GM12878 (cell line): Measurements from ENCODE around the gene PPP1R13B. TPM values are rescaled to one million over a fixed set of nuclear protein-coding genes. Genes with fewer than 3 reads are reported as not detected.

ENCODE experiments used
- ATAC-seq: fragments of 200-7000 bp; cut with Tn5 transposase; 3 replicates; pipeline ENCODE4 v1.9.1; 2020; ENCODE audit warnings: mild to moderate bottlenecking, moderate library complexity
- BruUV-seq: library from RNA; stranded (reverse); fragments of 400-500 nt; replicated peaks from 2 replicates; lab custom pipeline; 2021; lab: Mats Ljungman, UMichigan
- CTCF ChIA-PET: fragments of 300-600 bp; sonication (Branson Sonifier 250); formaldehyde crosslinking; extraction: SDS; loops from one replicate; lab custom pipeline; 2021; ENCODE audit warnings: inconsistent platforms; lab: Yijun Ruan, JAX
- POLR2A ChIA-PET: fragments of 350-600 bp; formaldehyde crosslinking; extraction: SDS; loops from one replicate; lab custom pipeline; 2021; ENCODE audit warnings: inconsistent platforms; lab: Charles Lee
- RAD21 ChIA-PET: fragments of 300-600 bp; sonication (Branson Sonifier 250); formaldehyde crosslinking; loops from one replicate; lab custom pipeline; 2023; ENCODE audit warnings: antibody characterized with exemption; ENCODE audit not compliant: unreplicated experiment; lab: Charles Lee
- SMC1A ChIA-PET: fragments of 300-600 bp; sonication (Branson Sonifier 250); formaldehyde crosslinking; loops from one replicate; lab custom pipeline; 2023; ENCODE audit not compliant: unreplicated experiment, uncharacterized antibody; lab: Charles Lee
- DNase-seq: peaks from one replicate; pipeline ENCODE4 v3.0.0-alpha.2; 2011; ENCODE audit warnings: low read depth, low spot score
- FAIRE-seq: peaks from 3 replicates; lab custom pipeline; 2011; peaks lifted over from hg19 to GRCh38; lab: Jason Lieb, UNC
- H2AFZ ChIP-seq: 2 replicates; pipeline ENCODE4 v1.6.0; 2011; ENCODE audit warnings: low read depth, low read length, control low read depth; ENCODE audit not compliant: control insufficient read depth
- H3K27ac ChIP-seq: 2 replicates; pipeline ENCODE4 v1.5.1; 2011; ENCODE audit warnings: control low read depth; ENCODE audit not compliant: control insufficient read depth, insufficient read depth
- H3K27me3 ChIP-seq, 2 experiments: replicated peaks in 1 of 2; 2 replicates each; pipeline versions ENCODE4 v1.6.0 to v1.6.1; 2011; ENCODE audit warnings: low read length in 1 of 2; ENCODE audit not compliant: control insufficient read depth in 2 of 2, insufficient read depth in 2 of 2
- H3K36me3 ChIP-seq, 2 experiments: 2 replicates each; pipeline ENCODE4 v1.5.1; 2011; ENCODE audit warnings: low read length in 1 of 2; ENCODE audit not compliant: control insufficient read depth in 2 of 2, insufficient read depth in 2 of 2
- H3K4me1 ChIP-seq: 2 replicates; pipeline ENCODE4 v1.6.1; 2011; ENCODE audit warnings: mild to moderate bottlenecking, low read length, moderate library complexity, mixed read lengths; ENCODE audit not compliant: control insufficient read depth, insufficient read depth
- H3K4me2 ChIP-seq: 2 replicates; pipeline ENCODE4 v1.6.0; 2011; ENCODE audit warnings: control low read depth; ENCODE audit not compliant: control insufficient read depth, insufficient read depth
- H3K4me3 ChIP-seq: fragments of 200-600 bp; sonication (generic); 2 replicates; pipeline ENCODE4 v1.5.1; 2016
- H3K79me2 ChIP-seq: 2 replicates; pipeline ENCODE4 v1.6.0; 2011; ENCODE audit warnings: low read length; ENCODE audit not compliant: control insufficient read depth, insufficient read depth
- H3K9ac ChIP-seq: 2 replicates; pipeline ENCODE4 v1.8.0; 2011; ENCODE audit warnings: low read length, control low read depth, mixed read lengths; ENCODE audit not compliant: control insufficient read depth, insufficient read depth
- H3K9me3 ChIP-seq: replicated peaks from 3 replicates; pipeline ENCODE4 v1.5.1; 2011; ENCODE audit warnings: mild to moderate bottlenecking, low read length; ENCODE audit not compliant: control insufficient read depth, insufficient read depth
- H4K20me1 ChIP-seq: 2 replicates; pipeline ENCODE4 v1.6.0; 2011; ENCODE audit not compliant: control insufficient read depth, insufficient read depth
- BMI1 ChIP-seq: fragments of 450-650 bp; IDR thresholded peaks from 2 replicates; pipeline ENCODE4 v1.6.1; 2016; ENCODE audit warnings: mild to moderate bottlenecking, moderate library complexity, borderline replicate concordance
- FOXM1 ChIP-seq: IDR thresholded peaks from 2 replicates; pipeline ENCODE4 v1.6.1; 2012; ENCODE audit warnings: low read depth, mild to moderate bottlenecking, inconsistent platforms, low read length, moderate library complexity
- MYB ChIP-seq: fragments of 150-350 bp; IDR thresholded peaks from 2 replicates; pipeline ENCODE4 v1.6.1; 2014; ENCODE audit warnings: mild to moderate bottlenecking, low read depth, low read length, borderline replicate concordance
- ZZZ3 ChIP-seq: IDR thresholded peaks from 2 replicates; pipeline ENCODE4 v1.6.1; 2011; ENCODE audit warnings: low read depth; ENCODE audit not compliant: control insufficient read depth, insufficient read length
- WGBS: methylation state at CpG from one replicate; pipeline ENCODE4 v1.1.6; 2016; ENCODE audit warnings: low lambda C conversion rate; ENCODE audit not compliant: insufficient replicate concordance, insufficient coverage; ENCODE audit errors: missing lambda C conversion rate; 5-methylcytosine and 5-hydroxymethylcytosine counted together
- in situ Hi-C: fragments of 300-500 bp; cut with MboI; formaldehyde crosslinking; loops from 9 replicates; pipeline ENCODE4 v1.14.3; 2018; ENCODE audit warnings: mixed read lengths
- intact Hi-C: fragments of 100-400 bp; cut with micrococcal nuclease; formaldehyde crosslinking; loops from one replicate; pipeline ENCODE4 v1.14.2; 2022; ENCODE audit not compliant: unreplicated experiment
- polyA plus RNA-seq, 11 experiments: library from polyadenylated mRNA; depleted of rRNA in 4 of 11; unstranded in 6 of 11; stranded (reverse) in 5 of 11; fragments of >200 nt; fragmentation: Nextera tagmentation in 4 of 11; fragmentation: Illumina TruSeq in 1 of 11; extraction: Ambion mirVana in 4 of 11; extraction: Trizol in 1 of 11; gene quantifications; 1 replicate in 1 of 11; 2 replicates in 10 of 11; pipeline versions ENCODE4 v1.2.1 to v1.2.3, GENCODE V29; 2011 to 2016; ENCODE audit warnings: inconsistent platforms in 2 of 11, missing spikeins in 2 of 11, low read depth in 1 of 11
- total RNA-seq, 4 experiments: library from RNA; depleted of rRNA in 3 of 4; stranded (reverse); fragments of >200 nt in 3 of 4; fragmentation: Illumina TruSeq in 1 of 4; extraction: Trizol in 1 of 4; gene quantifications; 2 replicates each; pipeline versions ENCODE4 v1.2.1 to v1.2.3, GENCODE V29; 2013 to 2021
- TF ChIP-seq, protein P1 (sequence below): fragments of 450-650 bp; IDR thresholded peaks from 2 replicates; pipeline ENCODE4 v1.6.1; 2016; ENCODE audit warnings: mild to moderate bottlenecking
- TF ChIP-seq, protein P2 (sequence below): fragments of 450-650 bp; IDR thresholded peaks from 2 replicates; pipeline ENCODE4 v1.6.1; 2017; ENCODE audit warnings: mild to moderate bottlenecking
- TF ChIP-seq, protein P3 (sequence below): IDR thresholded peaks from 2 replicates; pipeline ENCODE4 v1.6.1; 2011; ENCODE audit warnings: borderline replicate concordance, low read depth, mild to moderate bottlenecking, moderate library complexity, low read length; ENCODE audit not compliant: insufficient read depth, poor library complexity, severe bottlenecking

PPP1R13B gene
- total and polyA plus RNA-seq, 10 of the 15 experiments (the other 5 are each of a cell fraction or from before 2014, with no cell fraction given) = 0.16 to 8.1 (median 3.2) TPM

DNA sequence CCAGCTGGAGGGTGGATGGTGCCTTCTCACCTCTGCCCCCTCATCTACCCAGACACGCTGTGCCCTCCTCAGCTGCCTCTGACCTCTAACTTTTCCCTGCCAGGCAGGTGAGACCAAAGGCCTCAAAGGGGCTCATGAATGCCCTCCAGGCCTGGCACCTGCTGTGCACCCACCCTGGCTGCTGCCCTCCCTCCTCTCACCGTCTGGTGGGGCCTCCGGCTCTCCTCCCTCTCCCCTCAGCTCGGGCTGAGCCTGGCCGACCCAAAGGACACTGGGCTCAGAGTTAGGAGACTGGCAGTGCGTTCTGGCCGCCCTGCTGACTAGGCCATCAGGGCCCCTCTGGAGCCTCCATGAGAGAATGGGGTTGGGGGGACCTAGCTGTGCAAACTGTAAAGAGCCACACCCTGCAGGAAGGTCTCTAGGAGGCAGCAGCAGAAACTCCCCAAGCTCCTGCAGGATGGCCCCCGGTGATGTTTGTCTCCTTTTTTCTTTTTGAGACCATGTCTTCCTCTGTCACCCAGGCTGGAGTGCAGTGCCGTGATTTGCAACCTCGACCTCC is 40.3 kb upstream of the PPP1R13B start:
- RAD21 ChIA-PET = no interaction called here
- SMC1A ChIA-PET = no interaction called here
- no peak for DNase-seq
- no peak overlapping the region for H3K9ac ChIP-seq
- TF ChIP-seq ZZZ3 (no peak), FOXM1 (no peak), BMI1 (no peak), MYB (no peak)
- TF ChIP-seq, protein P1, sequence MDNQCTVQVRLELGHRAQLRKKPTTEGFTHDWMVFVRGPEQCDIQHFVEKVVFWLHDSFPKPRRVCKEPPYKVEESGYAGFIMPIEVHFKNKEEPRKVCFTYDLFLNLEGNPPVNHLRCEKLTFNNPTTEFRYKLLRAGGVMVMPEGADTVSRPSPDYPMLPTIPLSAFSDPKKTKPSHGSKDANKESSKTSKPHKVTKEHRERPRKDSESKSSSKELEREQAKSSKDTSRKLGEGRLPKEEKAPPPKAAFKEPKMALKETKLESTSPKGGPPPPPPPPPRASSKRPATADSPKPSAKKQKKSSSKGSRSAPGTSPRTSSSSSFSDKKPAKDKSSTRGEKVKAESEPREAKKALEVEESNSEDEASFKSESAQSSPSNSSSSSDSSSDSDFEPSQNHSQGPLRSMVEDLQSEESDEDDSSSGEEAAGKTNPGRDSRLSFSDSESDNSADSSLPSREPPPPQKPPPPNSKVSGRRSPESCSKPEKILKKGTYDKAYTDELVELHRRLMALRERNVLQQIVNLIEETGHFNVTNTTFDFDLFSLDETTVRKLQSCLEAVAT = no peak
- TF ChIP-seq, protein P2, sequence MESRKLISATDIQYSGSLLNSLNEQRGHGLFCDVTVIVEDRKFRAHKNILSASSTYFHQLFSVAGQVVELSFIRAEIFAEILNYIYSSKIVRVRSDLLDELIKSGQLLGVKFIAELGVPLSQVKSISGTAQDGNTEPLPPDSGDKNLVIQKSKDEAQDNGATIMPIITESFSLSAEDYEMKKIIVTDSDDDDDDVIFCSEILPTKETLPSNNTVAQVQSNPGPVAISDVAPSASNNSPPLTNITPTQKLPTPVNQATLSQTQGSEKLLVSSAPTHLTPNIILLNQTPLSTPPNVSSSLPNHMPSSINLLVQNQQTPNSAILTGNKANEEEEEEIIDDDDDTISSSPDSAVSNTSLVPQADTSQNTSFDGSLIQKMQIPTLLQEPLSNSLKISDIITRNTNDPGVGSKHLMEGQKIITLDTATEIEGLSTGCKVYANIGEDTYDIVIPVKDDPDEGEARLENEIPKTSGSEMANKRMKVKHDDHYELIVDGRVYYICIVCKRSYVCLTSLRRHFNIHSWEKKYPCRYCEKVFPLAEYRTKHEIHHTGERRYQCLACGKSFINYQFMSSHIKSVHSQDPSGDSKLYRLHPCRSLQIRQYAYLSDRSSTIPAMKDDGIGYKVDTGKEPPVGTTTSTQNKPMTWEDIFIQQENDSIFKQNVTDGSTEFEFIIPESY = no peak
- TF ChIP-seq, protein P3, sequence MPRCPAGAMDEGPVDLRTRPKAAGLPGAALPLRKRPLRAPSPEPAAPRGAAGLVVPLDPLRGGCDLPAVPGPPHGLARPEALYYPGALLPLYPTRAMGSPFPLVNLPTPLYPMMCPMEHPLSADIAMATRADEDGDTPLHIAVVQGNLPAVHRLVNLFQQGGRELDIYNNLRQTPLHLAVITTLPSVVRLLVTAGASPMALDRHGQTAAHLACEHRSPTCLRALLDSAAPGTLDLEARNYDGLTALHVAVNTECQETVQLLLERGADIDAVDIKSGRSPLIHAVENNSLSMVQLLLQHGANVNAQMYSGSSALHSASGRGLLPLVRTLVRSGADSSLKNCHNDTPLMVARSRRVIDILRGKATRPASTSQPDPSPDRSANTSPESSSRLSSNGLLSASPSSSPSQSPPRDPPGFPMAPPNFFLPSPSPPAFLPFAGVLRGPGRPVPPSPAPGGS = no peak
- TF ChIP-seq, all 136 proteins: peak for 0
- FAIRE-seq = no peak
- H3K27me3 ChIP-seq = no peaks in the 10 kb centered on the region; a peak in 1 of 4 replicates
- no peak overlapping the region for H2AFZ ChIP-seq
- whole genome bisulfite sequencing = 39% methylated on average over 8 of the region's 10 CpGs
- ATAC-seq = no peak
- H3K27ac ChIP-seq = no peak overlapping the region
- no peaks in the 10 kb centered on the region for H3K36me3 ChIP-seq
- intact Hi-C loops (no loop called here), in situ Hi-C loops (no loop called here)
- no peak overlapping the region for H3K4me2 ChIP-seq
- BruUV-seq = no TSS peak
- H3K4me1 ChIP-seq = no peaks in the 10 kb centered on the region
- no peaks in the 10 kb centered on the region; the same call in 1 of the 2 replicates for H4K20me1 ChIP-seq
- no peaks in the 10 kb centered on the region for H3K79me2 ChIP-seq
- CTCF ChIA-PET = interaction anchor here (0.7 to 1.3 kb wide), 2 partner anchors 79 to 1203 kb away, joined by 3 read pairs; no protein-coding TSS in a partner anchor
- POLR2A ChIA-PET = no interaction called here
- H3K9me3 ChIP-seq = no peaks in the 10 kb centered on the region
- H3K4me3 ChIP-seq = no peak overlapping the region
